Measurements from ENCODE around the gene CNOT4. TPM values are rescaled to one million over a fixed set of nuclear protein-coding genes. Genes with fewer than 3 reads are reported as not detected.

Gene CNOT4
- total RNA-seq, 1 experiment from 2014 or later = 22.0 TPM

- no peaks in the 10 kb centered on the region for H3K27me3 ChIP-seq (replicated peaks; ENCODE audit: control insufficient read depth, insufficient read depth, low read length)
- no peak for DNase-seq
- Mint-ChIP-seq H3K4me3 (ENCODE audit: unreplicated experiment) (no peak overlapping the region), H3K27ac (ENCODE audit: unreplicated experiment) (no peak overlapping the region), H3K9me3 (ENCODE audit: unreplicated experiment) (no peaks in the 10 kb centered on the region), H3K4me1 (ENCODE audit: low read depth, unreplicated experiment) (no peaks in the 10 kb centered on the region), H3K36me3 (ENCODE audit: insufficient read depth, unreplicated experiment) (no peaks in the 10 kb centered on the region), H3K27me3 (ENCODE audit: insufficient read depth, unreplicated experiment) (peaks cover 4% of the 10 kb centered on the region)
- ChIA-PET POLR2A (no interaction called here), CTCF (no interaction called here)
- no peak for TF ChIP-seq CTCF (IDR thresholded peaks at IDR 0.05; ENCODE audit: insufficient read depth in 1 of 2, low read depth in 1 of 2, low read length in 1 of 2, severe bottlenecking in 1 of 2, unreplicated experiment in 1 of 2)
- H3K4me1 ChIP-seq = peaks cover 6% of the 10 kb centered on the region; the same call in 1 of the 2 replicates
- no TSS peak for BruUV-seq (replicated peaks)
- no peaks in the 10 kb centered on the region for H3K9me3 ChIP-seq
- no peak overlapping the region for H3K4me3 ChIP-seq (ENCODE audit: low read depth, low read length)
- intact Hi-C loops (cut with micrococcal nuclease; ENCODE audit: unreplicated experiment) = no loop called here
- no peaks in the 10 kb centered on the region for H3K36me3 ChIP-seq (ENCODE audit: control insufficient read depth, insufficient read depth, low read length)
Measured at GRCh38 chr7:135552148-135552547, 42.2 kb upstream of the CNOT4 start.

- no peaks in the 10 kb centered on the region for H3K27me3 ChIP-seq (replicated peaks; ENCODE audit: control insufficient read depth, insufficient read depth, low read length)
- no TSS peak for BruUV-seq (replicated peaks)
- H3K4me1 Mint-ChIP-seq (ENCODE audit: low read depth, unreplicated experiment) = no peaks in the 10 kb centered on the region
- H3K27ac Mint-ChIP-seq (ENCODE audit: unreplicated experiment) = no peak overlapping the region
- ChIA-PET CTCF (no interaction called here), POLR2A (no interaction called here)
- H3K36me3 Mint-ChIP-seq (ENCODE audit: insufficient read depth, unreplicated experiment) = no peaks in the 10 kb centered on the region
- peaks cover 6% of the 10 kb centered on the region; the same call in 1 of the 2 replicates for H3K4me1 ChIP-seq
- TF ChIP-seq CTCF (IDR thresholded peaks at IDR 0.05; ENCODE audit: insufficient read depth in 1 of 2, low read depth in 1 of 2, low read length in 1 of 2, severe bottlenecking in 1 of 2, unreplicated experiment in 1 of 2) = no peak
- no peak overlapping the region for H3K4me3 Mint-ChIP-seq (ENCODE audit: unreplicated experiment)
- intact Hi-C loops (cut with micrococcal nuclease; ENCODE audit: unreplicated experiment) = no loop called here
- H3K36me3 ChIP-seq (ENCODE audit: control insufficient read depth, insufficient read depth, low read length) = no peaks in the 10 kb centered on the region
- no peak for DNase-seq
- H3K9me3 Mint-ChIP-seq (ENCODE audit: unreplicated experiment) = no peaks in the 10 kb centered on the region
- H3K27me3 Mint-ChIP-seq (ENCODE audit: insufficient read depth, unreplicated experiment) = peaks cover 2% of the 10 kb centered on the region
- no peak overlapping the region for H3K4me3 ChIP-seq (ENCODE audit: low read depth, low read length)
- 0 out of 2 replicates have a peak, but pooled peaks cover 3% of the 10 kb centered on the region for H3K9me3 ChIP-seq
Measured at GRCh38 chr7:135550196-135550595, 40.3 kb upstream of the CNOT4 start.

- TF ChIP-seq CTCF (IDR thresholded peaks at IDR 0.05; ENCODE audit: insufficient read depth in 1 of 2, low read depth in 1 of 2, low read length in 1 of 2, severe bottlenecking in 1 of 2, unreplicated experiment in 1 of 2) = no peak
- POLR2A ChIA-PET = no interaction called here
- DNase-seq = no peak
- peaks cover 3% of the 10 kb centered on the region for H3K27me3 Mint-ChIP-seq (ENCODE audit: insufficient read depth, unreplicated experiment)
- BruUV-seq (replicated peaks) = no TSS peak
- peaks cover 5% of the 10 kb centered on the region for H3K36me3 Mint-ChIP-seq (ENCODE audit: insufficient read depth, unreplicated experiment)
- H3K4me3 ChIP-seq (ENCODE audit: low read depth, low read length) = no peak overlapping the region
- peaks cover 4% of the 10 kb centered on the region for H3K4me1 Mint-ChIP-seq (ENCODE audit: low read depth, unreplicated experiment)
- no peak overlapping the region for H3K4me3 Mint-ChIP-seq (ENCODE audit: unreplicated experiment)
- no peaks in the 10 kb centered on the region for H3K4me1 ChIP-seq
- no peaks in the 10 kb centered on the region for H3K27me3 ChIP-seq (replicated peaks; ENCODE audit: control insufficient read depth, insufficient read depth, low read length)
- H3K27ac Mint-ChIP-seq (ENCODE audit: unreplicated experiment) = no peak overlapping the region
- CTCF ChIA-PET = no interaction called here
- H3K36me3 ChIP-seq (ENCODE audit: control insufficient read depth, insufficient read depth, low read length) = no peaks in the 10 kb centered on the region
- intact Hi-C loops (cut with micrococcal nuclease; ENCODE audit: unreplicated experiment) = no loop called here
- H3K9me3 ChIP-seq = 0 out of 2 replicates have a peak, but pooled peaks cover 3% of the 10 kb centered on the region
- no peaks in the 10 kb centered on the region for H3K9me3 Mint-ChIP-seq (ENCODE audit: unreplicated experiment)
Measured at GRCh38 chr7:135541029-135541428, 31.1 kb upstream of the CNOT4 start.
